Measurements from ENCODE around the gene CASK.

CASK gene

DNA sequence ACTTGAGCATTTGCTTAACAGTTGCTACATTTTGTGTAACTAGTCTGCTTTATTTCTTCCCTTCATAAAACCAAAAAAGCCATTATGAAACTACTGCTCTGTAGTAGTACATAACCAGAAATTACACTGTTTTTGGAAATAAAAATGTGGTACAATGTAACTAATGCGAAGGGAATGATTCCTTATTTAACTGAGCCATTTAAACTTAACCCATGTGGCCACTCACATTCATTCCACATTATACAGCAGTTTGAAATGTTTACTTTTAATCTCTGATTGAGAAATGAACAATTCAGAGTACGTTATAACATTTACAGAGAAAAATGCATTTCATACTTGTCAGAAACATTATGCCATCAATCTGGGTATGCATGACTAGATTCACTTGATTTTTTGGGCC is 382.0 kb downstream of the CASK start:
- Histone ChIP-seq H3K27me3 (ENCODE audit: insufficient read depth, poor library complexity, severe bottlenecking) (no peaks in the 10 kb centered on the region), H3K27ac (replicated peaks) (no peak overlapping the region)
- TF ChIP-seq SPI1 (IDR thresholded peaks at IDR 0.05; ENCODE audit: borderline replicate concordance, low read depth) (no peak), POLR2AphosphoS5 (IDR thresholded peaks at IDR 0.05; ENCODE audit: low read depth) (no peak), GABPA (IDR thresholded peaks at IDR 0.05; ENCODE audit: low read depth) (no peak)
- TF ChIP-seq, protein P1, sequence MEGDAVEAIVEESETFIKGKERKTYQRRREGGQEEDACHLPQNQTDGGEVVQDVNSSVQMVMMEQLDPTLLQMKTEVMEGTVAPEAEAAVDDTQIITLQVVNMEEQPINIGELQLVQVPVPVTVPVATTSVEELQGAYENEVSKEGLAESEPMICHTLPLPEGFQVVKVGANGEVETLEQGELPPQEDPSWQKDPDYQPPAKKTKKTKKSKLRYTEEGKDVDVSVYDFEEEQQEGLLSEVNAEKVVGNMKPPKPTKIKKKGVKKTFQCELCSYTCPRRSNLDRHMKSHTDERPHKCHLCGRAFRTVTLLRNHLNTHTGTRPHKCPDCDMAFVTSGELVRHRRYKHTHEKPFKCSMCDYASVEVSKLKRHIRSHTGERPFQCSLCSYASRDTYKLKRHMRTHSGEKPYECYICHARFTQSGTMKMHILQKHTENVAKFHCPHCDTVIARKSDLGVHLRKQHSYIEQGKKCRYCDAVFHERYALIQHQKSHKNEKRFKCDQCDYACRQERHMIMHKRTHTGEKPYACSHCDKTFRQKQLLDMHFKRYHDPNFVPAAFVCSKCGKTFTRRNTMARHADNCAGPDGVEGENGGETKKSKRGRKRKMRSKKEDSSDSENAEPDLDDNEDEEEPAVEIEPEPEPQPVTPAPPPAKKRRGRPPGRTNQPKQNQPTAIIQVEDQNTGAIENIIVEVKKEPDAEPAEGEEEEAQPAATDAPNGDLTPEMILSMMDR (IDR thresholded peaks at IDR 0.05; ENCODE audit: insufficient read depth, low read length) = no peak
- TF ChIP-seq, protein P2, sequence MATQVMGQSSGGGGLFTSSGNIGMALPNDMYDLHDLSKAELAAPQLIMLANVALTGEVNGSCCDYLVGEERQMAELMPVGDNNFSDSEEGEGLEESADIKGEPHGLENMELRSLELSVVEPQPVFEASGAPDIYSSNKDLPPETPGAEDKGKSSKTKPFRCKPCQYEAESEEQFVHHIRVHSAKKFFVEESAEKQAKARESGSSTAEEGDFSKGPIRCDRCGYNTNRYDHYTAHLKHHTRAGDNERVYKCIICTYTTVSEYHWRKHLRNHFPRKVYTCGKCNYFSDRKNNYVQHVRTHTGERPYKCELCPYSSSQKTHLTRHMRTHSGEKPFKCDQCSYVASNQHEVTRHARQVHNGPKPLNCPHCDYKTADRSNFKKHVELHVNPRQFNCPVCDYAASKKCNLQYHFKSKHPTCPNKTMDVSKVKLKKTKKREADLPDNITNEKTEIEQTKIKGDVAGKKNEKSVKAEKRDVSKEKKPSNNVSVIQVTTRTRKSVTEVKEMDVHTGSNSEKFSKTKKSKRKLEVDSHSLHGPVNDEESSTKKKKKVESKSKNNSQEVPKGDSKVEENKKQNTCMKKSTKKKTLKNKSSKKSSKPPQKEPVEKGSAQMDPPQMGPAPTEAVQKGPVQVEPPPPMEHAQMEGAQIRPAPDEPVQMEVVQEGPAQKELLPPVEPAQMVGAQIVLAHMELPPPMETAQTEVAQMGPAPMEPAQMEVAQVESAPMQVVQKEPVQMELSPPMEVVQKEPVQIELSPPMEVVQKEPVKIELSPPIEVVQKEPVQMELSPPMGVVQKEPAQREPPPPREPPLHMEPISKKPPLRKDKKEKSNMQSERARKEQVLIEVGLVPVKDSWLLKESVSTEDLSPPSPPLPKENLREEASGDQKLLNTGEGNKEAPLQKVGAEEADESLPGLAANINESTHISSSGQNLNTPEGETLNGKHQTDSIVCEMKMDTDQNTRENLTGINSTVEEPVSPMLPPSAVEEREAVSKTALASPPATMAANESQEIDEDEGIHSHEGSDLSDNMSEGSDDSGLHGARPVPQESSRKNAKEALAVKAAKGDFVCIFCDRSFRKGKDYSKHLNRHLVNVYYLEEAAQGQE (IDR thresholded peaks at IDR 0.05; ENCODE audit: insufficient replicate concordance, low read depth) = no peak

DNA sequence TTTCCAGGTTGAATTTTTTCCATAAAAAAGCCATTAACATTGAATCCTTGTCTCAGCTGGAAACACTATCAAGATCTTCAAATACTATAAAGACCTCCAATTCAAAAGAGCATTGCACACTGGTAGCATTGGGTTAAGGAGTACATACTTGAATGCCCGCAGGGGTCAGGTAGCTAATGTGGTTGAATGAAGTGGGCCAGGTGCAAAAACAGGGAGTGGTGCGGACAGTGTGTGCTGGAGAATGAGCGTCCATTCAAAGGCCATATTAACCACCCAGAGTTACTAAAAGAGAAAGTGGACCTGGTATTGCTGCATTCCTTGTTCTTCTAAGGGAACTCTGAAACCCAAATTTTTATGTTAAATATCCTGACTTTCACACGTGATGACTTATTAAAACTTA is 384.6 kb downstream of the CASK start:
- Histone ChIP-seq H3K27ac (replicated peaks) (no peak overlapping the region), H3K4me3 (replicated peaks; ENCODE audit: insufficient read depth, low read length) (no peak overlapping the region), H3K27me3 (ENCODE audit: insufficient read depth, poor library complexity, severe bottlenecking) (no peaks in the 10 kb centered on the region)
- DNase-seq (ENCODE audit: low read depth in 1 of 2, low spot score in 1 of 2) = no peak
- no peak for TF ChIP-seq SPI1 (IDR thresholded peaks at IDR 0.05; ENCODE audit: borderline replicate concordance, low read depth)
- no peak for TF ChIP-seq POLR2AphosphoS5 (IDR thresholded peaks at IDR 0.05; ENCODE audit: low read depth)

More for the DNA sequence above, 382.0 kb downstream of the CASK start:
- no peak for DNase-seq (ENCODE audit: low read depth in 1 of 2, low spot score in 1 of 2)
- no peak overlapping the region for H3K4me3 ChIP-seq (replicated peaks; ENCODE audit: insufficient read depth, low read length)

DNA sequence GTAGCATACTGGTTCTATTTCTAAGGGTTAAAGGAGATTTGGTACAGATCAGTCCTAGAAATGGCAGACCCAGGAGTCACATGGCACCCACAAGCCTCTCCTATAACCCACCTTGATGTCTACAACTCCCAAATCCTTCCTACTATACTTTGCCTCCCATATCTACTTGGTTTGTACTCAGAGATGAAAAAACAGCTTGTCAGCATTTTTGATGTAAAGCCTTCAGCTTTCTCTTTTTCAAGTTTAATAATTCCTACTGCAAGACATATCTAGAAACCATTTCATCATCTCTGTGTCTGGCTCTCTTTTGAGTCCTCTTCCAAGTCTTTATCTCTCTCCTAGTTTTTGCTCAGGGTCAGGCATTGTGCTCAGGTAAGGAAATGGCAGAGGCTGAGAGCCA is 393.3 kb downstream of the CASK start:
- TF ChIP-seq SPI1 (IDR thresholded peaks at IDR 0.05; ENCODE audit: borderline replicate concordance, low read depth) = no peak
- TF ChIP-seq GABPA (IDR thresholded peaks at IDR 0.05; ENCODE audit: low read depth) = no peak
- TF ChIP-seq, protein P1 (IDR thresholded peaks at IDR 0.05; ENCODE audit: insufficient read depth, low read length) = no peak
- TF ChIP-seq POLR2AphosphoS5 (IDR thresholded peaks at IDR 0.05; ENCODE audit: low read depth) = no peak
- TF ChIP-seq, protein P2 (IDR thresholded peaks at IDR 0.05; ENCODE audit: insufficient replicate concordance, low read depth) = no peak
- Histone ChIP-seq H3K4me3 (replicated peaks; ENCODE audit: insufficient read depth, low read length) (no peak overlapping the region), H3K27me3 (ENCODE audit: insufficient read depth, poor library complexity, severe bottlenecking) (no peaks in the 10 kb centered on the region), H3K27ac (replicated peaks) (no peak overlapping the region)
- DNase-seq (ENCODE audit: low read depth in 1 of 2, low spot score in 1 of 2) = no peak

DNA sequence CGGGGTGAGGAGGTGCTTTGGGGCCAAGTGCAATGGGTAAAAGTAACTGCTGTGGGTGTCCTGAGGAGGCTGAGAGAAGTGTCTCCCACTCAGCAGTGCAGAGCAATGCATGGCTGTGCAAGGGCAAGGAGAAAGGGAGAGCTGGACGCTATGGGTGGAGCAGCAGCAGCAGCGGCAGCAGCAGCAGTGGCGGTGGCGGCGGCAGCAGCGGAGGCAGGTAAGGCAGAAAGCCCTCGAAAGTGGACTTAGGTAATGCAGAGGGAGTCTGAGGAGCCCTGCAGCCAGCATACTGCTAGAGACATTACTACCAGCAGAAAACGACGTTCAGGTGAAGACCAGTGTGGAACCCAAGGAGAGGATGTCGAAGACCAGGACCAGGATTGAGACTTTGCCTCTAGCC is 394.1 kb downstream of the CASK start:
- Histone ChIP-seq H3K27ac (replicated peaks) (no peak overlapping the region), H3K4me3 (replicated peaks; ENCODE audit: insufficient read depth, low read length) (no peak overlapping the region), H3K27me3 (ENCODE audit: insufficient read depth, poor library complexity, severe bottlenecking) (no peaks in the 10 kb centered on the region)
- TF ChIP-seq, protein P2 (IDR thresholded peaks at IDR 0.05; ENCODE audit: insufficient replicate concordance, low read depth) = no peak
- no peak for TF ChIP-seq GABPA (IDR thresholded peaks at IDR 0.05; ENCODE audit: low read depth)
- TF ChIP-seq SPI1 (IDR thresholded peaks at IDR 0.05; ENCODE audit: borderline replicate concordance, low read depth) = no peak
- TF ChIP-seq, protein P1 (IDR thresholded peaks at IDR 0.05; ENCODE audit: insufficient read depth, low read length) = no peak
- TF ChIP-seq POLR2AphosphoS5 (IDR thresholded peaks at IDR 0.05; ENCODE audit: low read depth) = no peak
- no peak for DNase-seq (ENCODE audit: low read depth in 1 of 2, low spot score in 1 of 2)
